Measurements from ENCODE around the gene VAMP7.

- TF ChIP-seq CTCF (IDR thresholded peaks at IDR 0.05), result no peak
- no peak for TF ChIP-seq REST (IDR thresholded peaks at IDR 0.05; ENCODE audit: insufficient read depth in 1 of 2, low read depth in 2 of 2, low read length in 1 of 2)
- TF ChIP-seq SIN3A (IDR thresholded peaks at IDR 0.05; ENCODE audit: borderline replicate concordance, insufficient read depth, low read depth, low read length), result no peak
- TF ChIP-seq TCF7L2 (IDR thresholded peaks at IDR 0.05; ENCODE audit: low read depth, low read length), result no peak
These were observed 19.6 kb downstream of the VAMP7 start for GRCh38 chrX:155900765-155901164.

Data from Panc1 (cell line).